Liver (tissue), 3 donors: ENCODE measurements around the gene IL32.

Experiments used
- CTCF ChIP-seq: fragments of 150-350 bp; IDR thresholded peaks from 2 replicates; pipeline ENCODE4 v1.5.1; 2017; ENCODE audit warnings: improper control_type of control experiment, low read depth, low read length; ENCODE audit not compliant: missing input control
- HNF4G ChIP-seq: IDR thresholded peaks from 2 replicates; pipeline ENCODE4 v1.6.1; 2016; ENCODE audit warnings: antibody characterized with exemption
- JUND ChIP-seq, 2 donors: IDR thresholded peaks; 2 replicates each; pipeline ENCODE4 v1.6.1; 2016; ENCODE audit warnings: antibody characterized with exemption in 2 of 2
- RAD21 ChIP-seq, 2 donors: IDR thresholded peaks; 2 replicates each; pipeline ENCODE4 v1.6.1; 2016; ENCODE audit warnings: antibody characterized with exemption in 2 of 2, mild to moderate bottlenecking in 2 of 2
- REST ChIP-seq: IDR thresholded peaks from 2 replicates; pipeline ENCODE4 v1.6.1; 2016; ENCODE audit warnings: antibody characterized with exemption, mild to moderate bottlenecking
- TAF1 ChIP-seq: conservative IDR thresholded peaks from 2 replicates; pipeline ENCODE4 v1.6.1; 2016; ENCODE audit warnings: antibody characterized with exemption, mild to moderate bottlenecking
- donor health status: healthy.
- donor health status: healthy.

GRCh38 chr16:3066440-3066748, 954 bp downstream of the IL32 start:
- no peak for TF ChIP-seq CTCF
- no peak for TF ChIP-seq HNF4G
- no peak for TF ChIP-seq RAD21 (IDR thresholded peaks at IDR 0.05)
- no peak for TF ChIP-seq JUND (IDR thresholded peaks at IDR 0.05)
- TF ChIP-seq REST: no peak
- no peak for TF ChIP-seq TAF1
